Epithelial cell of esophagus (primary cell): Measurements from ENCODE around the gene BPGM.
"Not testable (repeated sequence)": the region's sequence is repeated elsewhere in the genome, so short reads cannot be mapped to it uniquely, and the experiment has no call there.

Experiments
- DNase-seq: peaks from one replicate; pipeline ENCODE4 v3.0.0; 2010; ENCODE audit warnings: low read depth
- H3K4me3 ChIP-seq: 2 replicates; pipeline ENCODE4 v1.5.1; 2011; ENCODE audit warnings: mild to moderate bottlenecking, low read length, control low read depth
- TF ChIP-seq, protein P1 (sequence below): IDR thresholded peaks from 2 replicates; pipeline ENCODE4 v1.5.1; 2011; ENCODE audit warnings: low read depth, mild to moderate bottlenecking, low read length, control low read depth, inconsistent platforms; ENCODE audit not compliant: insufficient read depth; ENCODE audit errors: missing control alignments

The BPGM gene

DNA sequence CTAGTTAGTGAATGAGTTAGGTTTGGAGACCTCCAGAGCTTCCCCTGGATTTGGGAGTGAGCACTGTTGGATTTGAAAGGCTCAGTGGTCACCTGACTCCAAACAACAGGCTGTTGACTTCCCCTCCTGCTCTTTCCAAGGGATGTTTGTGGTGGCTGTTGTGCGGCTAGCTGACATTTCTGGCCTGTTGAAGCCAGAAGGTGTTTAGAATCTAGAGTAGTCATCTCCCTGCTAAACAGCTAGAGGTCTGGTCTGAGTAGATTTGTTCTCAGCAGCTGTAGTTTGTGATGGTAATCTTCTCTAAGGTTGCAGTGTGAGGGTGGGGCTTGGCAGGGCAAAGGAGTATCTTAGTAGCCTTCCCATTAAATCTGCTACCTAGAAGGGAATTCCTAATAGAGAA lies 30.1 kb downstream of the BPGM start:
- DNase-seq, result no peak
- TF ChIP-seq, protein P1, sequence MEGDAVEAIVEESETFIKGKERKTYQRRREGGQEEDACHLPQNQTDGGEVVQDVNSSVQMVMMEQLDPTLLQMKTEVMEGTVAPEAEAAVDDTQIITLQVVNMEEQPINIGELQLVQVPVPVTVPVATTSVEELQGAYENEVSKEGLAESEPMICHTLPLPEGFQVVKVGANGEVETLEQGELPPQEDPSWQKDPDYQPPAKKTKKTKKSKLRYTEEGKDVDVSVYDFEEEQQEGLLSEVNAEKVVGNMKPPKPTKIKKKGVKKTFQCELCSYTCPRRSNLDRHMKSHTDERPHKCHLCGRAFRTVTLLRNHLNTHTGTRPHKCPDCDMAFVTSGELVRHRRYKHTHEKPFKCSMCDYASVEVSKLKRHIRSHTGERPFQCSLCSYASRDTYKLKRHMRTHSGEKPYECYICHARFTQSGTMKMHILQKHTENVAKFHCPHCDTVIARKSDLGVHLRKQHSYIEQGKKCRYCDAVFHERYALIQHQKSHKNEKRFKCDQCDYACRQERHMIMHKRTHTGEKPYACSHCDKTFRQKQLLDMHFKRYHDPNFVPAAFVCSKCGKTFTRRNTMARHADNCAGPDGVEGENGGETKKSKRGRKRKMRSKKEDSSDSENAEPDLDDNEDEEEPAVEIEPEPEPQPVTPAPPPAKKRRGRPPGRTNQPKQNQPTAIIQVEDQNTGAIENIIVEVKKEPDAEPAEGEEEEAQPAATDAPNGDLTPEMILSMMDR, result no peak
- no peak overlapping the region for H3K4me3 ChIP-seq

DNA sequence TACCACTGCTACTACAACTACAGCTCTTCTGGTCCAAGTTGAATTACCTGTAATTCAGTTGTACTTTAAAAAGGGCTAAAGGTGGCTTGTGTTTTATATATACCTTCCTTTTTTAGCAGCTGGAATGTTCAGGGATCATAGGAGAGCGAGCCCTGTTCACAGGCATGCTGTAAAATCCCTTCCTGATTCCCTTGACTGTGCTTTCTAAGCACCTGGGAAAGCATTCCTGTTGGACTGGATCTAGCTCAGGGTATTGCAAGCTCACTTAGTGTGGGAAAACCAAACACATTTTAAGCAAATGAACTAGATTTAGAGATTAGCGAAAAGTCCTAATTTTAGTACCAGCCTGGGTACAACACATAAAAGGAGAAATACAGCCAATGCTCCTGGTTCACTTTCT lies 31.5 kb downstream of the BPGM start:
- TF ChIP-seq, protein P1, result no peak
- no peak overlapping the region for H3K4me3 ChIP-seq
- no peak for DNase-seq

DNA sequence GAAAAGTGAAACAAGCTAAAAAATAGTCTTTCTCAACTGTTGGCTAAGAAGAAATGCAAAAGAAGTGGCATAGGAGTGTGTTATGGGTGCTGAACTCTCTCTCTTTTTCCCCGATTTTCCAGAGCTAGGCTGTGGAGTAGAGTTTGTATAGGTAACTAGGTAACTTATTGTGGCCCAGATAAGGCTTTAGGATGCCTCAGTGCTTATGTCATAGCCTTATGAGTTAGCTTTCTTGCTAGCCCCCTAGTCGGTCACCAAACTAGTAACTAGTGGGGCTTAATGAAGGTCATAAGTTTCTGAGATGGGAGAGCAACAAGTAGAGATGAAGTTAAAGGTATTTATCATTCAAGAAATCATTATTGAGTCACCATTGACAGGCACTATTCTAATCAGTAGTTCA lies 32.4 kb downstream of the BPGM start:
- TF ChIP-seq, protein P1, result no peak
- no peak for DNase-seq
- H3K4me3 ChIP-seq, result no peak overlapping the region

DNA sequence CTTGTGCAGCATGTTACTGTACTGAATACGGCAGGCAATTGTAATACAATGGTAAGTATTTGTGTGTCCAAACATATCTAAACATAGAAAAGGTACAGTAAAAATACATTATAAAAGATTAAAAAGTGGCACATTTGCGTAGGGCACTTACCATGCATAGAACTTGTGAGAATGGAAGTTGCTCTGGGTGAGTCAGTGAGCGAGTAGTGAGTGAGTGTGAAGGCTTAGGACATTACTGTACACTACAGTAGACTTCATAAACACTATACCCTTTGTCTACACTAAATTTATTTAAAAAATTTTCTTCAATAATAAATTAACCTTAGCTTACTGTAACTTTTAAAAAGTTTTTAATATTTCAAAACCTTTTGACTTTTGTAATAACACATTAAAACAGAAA lies 37.5 kb downstream of the BPGM start:
- peak; percentile 48 for DNase-seq
- TF ChIP-seq, protein P1, result no peak
- H3K4me3 ChIP-seq, result no peak overlapping the region

DNA sequence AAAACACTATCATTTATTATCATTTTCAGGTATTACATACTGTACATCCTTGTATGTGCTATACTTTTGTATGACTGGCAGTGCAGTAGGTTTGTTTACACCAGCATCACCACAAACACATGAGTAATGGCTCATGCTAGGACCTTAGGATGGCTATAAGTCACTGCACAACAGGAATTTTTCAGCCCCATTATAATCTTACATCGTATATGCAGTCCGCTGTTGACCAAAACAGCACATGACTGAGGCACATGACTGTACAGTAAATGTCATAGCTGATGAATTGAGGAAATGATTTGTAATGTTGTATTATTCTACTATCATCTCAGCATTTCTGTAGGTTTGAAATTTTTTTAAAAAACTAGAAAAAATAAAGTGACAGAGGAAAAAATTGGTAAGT lies 38.6 kb downstream of the BPGM start:
- TF ChIP-seq, protein P1, result no peak
- peak; percentile 53 for DNase-seq
- H3K4me3 ChIP-seq, result no peak overlapping the region

DNA sequence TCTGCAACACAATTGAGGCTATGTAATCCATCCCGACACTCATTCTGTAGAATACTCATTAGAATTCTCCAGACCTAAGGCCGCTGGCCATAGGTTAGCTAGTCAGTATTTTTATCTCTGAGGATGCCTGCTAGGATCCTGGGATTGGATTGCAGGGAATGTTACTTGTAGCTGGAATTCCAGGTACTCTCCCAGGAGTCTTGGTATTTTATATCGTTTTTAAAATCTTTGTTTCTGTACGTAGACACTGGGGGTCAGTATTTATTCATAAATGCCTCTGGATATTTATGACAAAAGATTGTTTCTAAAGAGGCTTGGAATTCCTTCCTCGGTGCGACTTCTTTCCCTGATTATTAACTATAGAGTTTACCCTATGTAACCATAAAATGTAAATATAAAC lies 40.1 kb downstream of the BPGM start:
- TF ChIP-seq, protein P1, result peak; percentile 19
- no peak overlapping the region for H3K4me3 ChIP-seq
- DNase-seq, result no peak

DNA sequence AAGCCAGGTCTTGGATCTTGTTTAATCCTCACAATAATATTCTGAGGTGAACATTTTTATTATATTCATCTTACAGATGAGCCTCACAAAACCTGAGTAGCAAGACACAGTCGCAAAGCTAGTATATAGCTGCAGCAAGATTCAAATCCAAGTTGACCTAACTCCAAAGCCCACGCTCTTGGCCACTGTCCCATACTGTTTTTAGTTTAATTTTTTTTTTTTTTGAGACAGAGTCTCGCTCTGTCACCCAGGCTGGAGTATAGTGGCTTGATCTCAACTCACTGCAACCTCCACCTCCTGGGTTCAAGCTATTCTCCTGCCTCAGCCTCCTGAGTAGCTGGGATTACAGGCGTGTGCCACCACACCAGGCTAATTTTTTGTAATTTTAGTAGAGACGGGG lies 42.9 kb downstream of the BPGM start:
- DNase-seq, H3K4me3 ChIP-seq: not testable (repeated sequence)

DNA sequence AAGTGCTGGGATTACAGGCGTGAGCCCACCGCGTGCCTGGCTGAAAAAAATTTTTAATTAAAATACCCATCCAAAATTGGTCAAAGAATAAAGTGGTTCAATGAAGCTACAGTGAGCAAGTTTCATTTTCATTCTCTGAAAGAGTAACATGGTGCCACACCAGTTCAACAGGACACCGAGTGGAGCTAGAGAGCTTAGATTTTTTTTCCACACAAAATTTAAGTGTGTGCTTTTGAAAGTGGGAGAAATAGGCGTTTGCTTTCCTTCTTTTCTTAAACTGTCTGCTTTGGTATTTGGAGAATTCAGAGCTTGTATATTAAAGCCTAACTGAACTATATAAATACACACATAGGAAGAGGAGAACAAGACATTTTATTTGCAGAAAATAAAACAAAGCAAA lies 43.4 kb downstream of the BPGM start:
- no peak for DNase-seq
- TF ChIP-seq, protein P1, result peak; percentile 45
- no peak overlapping the region for H3K4me3 ChIP-seq
